Stimulated activated CD4-positive, alpha-beta T cell treated with anti-CD3 and anti-CD28 coated beads, TNF-alpha, amount 100 ng/mL, for 48 hours (primary cell): ENCODE measurements around the gene LAMC2.

Experiments used
- DNase-seq, 3 donors: peaks; one replicate each; pipeline ENCODE4 v3.0.0-alpha.2; 2020; ENCODE audit warnings: low read depth in 3 of 3

LAMC2 gene

DNA sequence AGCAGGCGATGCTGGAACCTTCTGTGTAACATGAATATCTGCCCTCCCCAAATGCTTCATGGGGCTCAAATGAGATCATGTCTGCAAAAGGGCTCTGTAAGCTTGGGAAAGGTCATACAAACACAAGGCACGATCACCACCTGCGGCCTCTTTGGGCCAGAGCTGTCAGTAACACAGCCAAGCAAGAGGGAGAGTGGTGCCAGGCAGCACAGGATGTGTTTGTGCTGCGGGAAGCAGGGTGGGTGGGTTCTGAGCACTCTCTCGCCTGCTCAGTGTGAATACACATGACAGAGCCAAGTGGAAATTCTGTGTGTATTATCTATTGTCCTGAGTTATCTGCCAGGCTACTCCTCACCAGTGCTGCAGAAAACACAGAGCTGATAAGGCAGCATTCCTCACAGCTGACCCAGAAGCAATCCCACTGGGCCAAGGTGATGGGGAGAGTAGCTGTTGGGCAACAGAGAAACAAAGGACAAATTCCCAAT lies 101.2 kb downstream of the LAMC2 start:
- no peak for DNase-seq

DNA sequence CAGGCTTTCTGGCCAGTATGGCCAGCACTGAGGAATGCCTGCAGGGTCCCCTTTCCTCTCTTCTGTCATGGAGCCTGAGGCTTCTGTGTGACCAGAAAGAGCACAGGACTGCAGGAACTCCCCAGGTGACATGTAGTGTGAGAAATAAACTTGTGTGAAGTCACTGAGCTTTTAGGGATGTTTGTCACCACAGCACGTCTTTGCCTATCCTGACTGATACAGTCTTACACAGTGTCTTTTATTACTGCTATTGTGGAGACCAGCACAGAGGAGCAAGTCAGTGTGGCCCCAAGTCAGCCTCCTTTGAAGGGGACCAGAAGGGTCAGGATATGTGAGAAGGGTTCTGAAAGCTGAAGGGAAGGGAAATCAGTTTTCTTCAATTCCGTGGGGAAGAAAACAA lies 102.5 kb downstream of the LAMC2 start:
- no peak for DNase-seq

DNA sequence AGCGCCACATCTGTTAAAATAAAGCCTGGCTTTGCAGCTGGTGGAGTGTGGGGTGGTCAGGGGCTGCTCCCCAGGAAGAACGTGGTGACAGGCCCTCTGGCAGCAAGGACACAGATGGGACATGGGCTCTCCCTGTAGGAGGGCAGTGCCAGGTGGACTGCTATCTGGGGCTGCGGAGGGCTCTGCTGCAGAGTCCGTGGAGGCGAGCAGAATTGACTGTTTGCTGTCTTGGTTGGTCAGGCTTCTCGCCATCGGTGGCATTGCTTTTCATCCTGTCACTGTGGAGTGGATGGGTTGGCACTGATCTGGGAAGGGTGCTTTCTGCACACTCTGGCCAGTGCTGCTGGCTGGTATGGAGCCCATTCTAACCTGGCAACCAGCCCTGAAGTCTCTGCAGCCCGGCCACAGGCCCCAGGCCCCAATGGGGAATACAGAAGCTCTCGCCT lies 103.0 kb downstream of the LAMC2 start:
- DNase-seq = no peak

DNA sequence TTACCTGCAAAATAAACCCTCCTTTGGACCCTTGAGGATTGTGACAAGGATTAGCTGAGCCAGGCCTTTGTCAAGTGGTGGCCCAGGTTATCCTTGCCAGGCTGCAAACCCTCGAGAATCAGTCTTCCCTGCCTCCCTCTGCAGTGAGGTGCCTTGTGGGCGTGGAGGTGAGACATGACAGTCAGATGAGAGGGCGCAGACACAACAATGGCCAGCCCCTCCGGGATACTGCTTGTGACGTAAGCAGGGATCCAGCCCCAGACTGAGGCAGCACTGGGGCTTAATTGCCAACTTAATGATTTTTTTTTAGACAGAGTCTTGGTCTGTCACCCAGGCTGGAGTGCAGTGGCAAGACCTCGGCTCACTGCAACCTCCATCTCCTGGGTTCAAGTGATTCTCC lies 104.6 kb downstream of the LAMC2 start:
- DNase-seq = no peak

DNA sequence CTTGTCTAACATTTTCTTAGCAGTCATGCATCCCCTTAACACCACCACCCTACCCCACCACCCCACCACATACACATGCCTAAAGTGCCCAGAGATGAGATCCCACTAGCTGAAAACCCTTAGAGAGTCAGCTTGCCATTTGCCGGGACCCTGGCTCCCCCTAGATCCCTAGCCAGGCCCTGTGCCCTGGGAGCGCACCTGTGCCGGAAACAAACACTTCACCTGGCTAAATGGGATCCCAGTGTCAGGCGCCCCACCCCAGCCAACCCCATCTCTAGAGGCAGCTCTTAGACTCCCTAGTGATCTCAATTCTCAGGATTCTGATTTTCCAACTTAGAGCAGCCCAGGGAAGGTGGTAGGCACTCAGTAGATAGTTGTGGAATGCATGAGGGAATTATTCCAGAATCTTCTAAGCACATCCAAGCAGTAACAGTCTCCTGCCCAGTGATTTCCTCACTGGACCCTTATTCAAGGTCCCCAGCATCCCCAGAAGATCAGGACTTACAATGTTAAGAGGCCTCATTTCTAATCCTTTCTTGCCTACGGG lies 105.2 kb downstream of the LAMC2 start:
- no peak for DNase-seq

DNA sequence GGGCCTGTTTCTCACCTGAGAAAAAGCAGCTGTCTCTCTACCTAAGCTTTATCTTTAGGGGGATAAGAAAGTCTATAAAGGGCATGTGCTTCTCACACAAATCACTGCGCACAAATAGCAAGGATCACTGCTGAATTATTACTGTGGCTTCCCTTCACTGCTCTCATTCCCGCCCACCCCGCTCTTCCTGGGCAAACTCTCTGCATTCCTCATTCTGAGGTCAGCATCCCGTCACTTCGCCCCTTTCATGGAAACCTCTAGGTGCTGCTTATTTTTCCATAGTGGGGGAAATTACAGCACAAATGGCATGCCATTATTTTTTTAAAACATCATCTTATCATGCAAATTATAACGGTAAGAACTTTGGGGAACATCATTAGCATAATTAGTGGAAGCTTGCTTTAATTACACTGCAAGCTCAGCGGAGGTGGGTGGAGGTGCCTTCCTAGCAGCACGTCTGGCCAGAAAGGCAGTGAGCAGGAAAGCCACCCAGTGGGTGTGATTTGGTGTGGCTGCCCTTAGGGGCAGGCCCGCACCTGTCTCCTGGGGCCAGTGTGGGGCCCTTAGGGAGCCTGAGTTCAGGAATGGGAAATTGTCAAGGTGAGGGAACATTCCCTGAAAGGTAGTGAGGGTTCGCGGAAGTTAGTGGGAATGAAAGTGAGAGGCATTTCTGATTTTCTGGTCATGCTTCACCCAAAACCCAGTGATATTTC lies 105.9 kb downstream of the LAMC2 start:
- no peak for DNase-seq

DNA sequence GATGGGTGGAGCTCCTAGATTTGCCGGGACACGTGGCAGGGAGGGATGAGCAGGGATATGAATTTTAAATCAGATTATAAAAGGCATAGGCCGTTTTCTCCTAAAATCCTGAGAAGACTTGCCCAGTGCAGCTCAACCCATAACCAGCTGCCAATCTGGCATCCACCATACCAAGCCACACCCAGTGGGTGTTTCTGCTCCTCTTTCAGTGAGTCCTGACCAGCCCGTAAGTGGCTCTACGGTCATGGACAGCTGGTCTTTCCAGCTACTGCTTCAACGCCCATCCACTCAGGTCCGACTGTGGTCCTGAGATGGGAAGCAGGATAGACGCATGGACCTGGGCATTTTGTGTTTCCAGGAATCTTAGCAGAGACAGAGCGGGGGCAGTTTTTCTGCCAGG lies 107.2 kb downstream of the LAMC2 start:
- DNase-seq = no peak

DNA sequence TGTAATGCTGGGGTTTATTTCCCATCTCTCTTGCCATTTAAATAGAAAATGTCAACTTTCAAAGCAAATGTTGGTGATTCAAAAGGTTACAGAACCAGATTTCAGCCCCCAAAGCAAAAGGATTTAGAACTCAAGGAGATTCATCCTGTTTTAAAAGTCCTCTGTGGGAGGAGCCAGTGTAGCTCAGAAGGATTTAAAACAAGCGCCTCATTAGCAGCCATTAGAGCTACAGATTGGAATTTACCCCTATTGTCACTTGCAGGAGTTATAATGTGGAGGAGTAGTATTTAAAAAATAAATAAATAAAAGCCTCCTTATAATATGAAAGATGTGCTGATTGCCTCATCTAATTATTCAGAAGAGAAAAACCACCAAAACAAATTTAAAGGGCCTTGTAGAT lies 107.8 kb downstream of the LAMC2 start:
- DNase-seq = no peak
